NB4 (cell line): ENCODE data around the gene RBM34.

Source experiments
- DNase-seq: peaks from one replicate; pipeline ENCODE4 v3.0.0; 2010; ENCODE audit warnings: low read depth
- H3K4me3 ChIP-seq: one replicate; pipeline ENCODE4 v1.5.1; 2011; ENCODE audit warnings: mild to moderate bottlenecking, low read depth, low read length, moderate library complexity
- MYC ChIP-seq: IDR thresholded peaks from 2 replicates; pipeline ENCODE4 v1.6.1; 2011; ENCODE audit warnings: low read depth, low read length
- POLR2A ChIP-seq: IDR thresholded peaks from 2 replicates; pipeline ENCODE4 v1.6.1; 2011; ENCODE audit warnings: mild to moderate bottlenecking; ENCODE audit not compliant: insufficient read length; ENCODE audit errors: extremely low read depth
- TF ChIP-seq, protein P1 (sequence below): IDR thresholded peaks from 2 replicates; pipeline ENCODE4 v1.6.1; 2011; ENCODE audit warnings: low read depth, low read length
- TF ChIP-seq, protein P2 (sequence below): IDR thresholded peaks from one replicate; pipeline ENCODE4 v1.5.1; 2012; ENCODE audit warnings: low read depth, low read length

Gene RBM34

DNA sequence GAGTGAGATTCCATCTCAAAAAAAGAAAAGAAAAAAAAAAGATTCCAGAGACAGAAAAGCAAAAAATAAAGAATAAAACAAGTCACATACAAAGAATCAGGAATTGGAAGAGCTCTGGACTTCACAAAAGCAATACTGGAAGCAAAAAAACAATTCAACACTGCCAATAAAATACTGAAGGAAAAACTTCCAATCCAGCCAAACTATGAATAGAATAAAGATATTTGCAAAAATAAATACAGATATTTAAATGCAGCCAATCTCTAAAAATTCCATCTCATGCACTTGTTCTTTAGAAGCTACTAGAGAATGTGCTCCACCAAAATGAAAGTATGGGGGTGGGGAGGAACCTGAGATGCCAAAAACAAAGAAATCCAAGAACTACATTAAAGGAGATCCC lies 29.4 kb upstream of the RBM34 start:
- no peak for DNase-seq
- TF ChIP-seq, protein P1, sequence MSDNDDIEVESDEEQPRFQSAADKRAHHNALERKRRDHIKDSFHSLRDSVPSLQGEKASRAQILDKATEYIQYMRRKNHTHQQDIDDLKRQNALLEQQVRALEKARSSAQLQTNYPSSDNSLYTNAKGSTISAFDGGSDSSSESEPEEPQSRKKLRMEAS = no peak
- TF ChIP-seq, protein P2, sequence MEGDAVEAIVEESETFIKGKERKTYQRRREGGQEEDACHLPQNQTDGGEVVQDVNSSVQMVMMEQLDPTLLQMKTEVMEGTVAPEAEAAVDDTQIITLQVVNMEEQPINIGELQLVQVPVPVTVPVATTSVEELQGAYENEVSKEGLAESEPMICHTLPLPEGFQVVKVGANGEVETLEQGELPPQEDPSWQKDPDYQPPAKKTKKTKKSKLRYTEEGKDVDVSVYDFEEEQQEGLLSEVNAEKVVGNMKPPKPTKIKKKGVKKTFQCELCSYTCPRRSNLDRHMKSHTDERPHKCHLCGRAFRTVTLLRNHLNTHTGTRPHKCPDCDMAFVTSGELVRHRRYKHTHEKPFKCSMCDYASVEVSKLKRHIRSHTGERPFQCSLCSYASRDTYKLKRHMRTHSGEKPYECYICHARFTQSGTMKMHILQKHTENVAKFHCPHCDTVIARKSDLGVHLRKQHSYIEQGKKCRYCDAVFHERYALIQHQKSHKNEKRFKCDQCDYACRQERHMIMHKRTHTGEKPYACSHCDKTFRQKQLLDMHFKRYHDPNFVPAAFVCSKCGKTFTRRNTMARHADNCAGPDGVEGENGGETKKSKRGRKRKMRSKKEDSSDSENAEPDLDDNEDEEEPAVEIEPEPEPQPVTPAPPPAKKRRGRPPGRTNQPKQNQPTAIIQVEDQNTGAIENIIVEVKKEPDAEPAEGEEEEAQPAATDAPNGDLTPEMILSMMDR = no peak
- TF ChIP-seq POLR2A = no peak
- no peak for TF ChIP-seq MYC

DNA sequence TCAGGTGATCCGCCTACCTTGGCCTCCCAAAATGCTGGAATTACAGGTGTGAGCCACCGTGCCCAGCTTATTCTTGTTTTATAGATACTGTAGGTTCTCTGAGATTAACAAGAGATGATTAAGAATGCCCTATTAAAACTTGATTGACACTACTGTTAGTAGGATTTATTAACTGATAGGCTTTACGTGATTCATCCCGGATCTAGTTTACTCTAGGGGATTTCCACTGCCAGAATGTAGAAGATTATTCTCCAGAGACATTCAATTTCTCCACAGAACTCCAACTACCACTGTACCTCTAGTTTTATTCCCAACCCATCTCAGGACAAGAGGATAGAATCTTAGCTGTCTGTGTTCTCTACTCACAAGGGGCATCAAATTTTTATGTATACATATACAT lies 26.3 kb upstream of the RBM34 start:
- DNase-seq = no peak
- H3K4me3 ChIP-seq = no peak overlapping the region
- TF ChIP-seq, protein P2 = no peak
- TF ChIP-seq, protein P1 = no peak
- TF ChIP-seq POLR2A (no peak), MYC (no peak)

More for the DNA sequence above, 29.4 kb upstream of the RBM34 start:
- no peak overlapping the region for H3K4me3 ChIP-seq

DNA sequence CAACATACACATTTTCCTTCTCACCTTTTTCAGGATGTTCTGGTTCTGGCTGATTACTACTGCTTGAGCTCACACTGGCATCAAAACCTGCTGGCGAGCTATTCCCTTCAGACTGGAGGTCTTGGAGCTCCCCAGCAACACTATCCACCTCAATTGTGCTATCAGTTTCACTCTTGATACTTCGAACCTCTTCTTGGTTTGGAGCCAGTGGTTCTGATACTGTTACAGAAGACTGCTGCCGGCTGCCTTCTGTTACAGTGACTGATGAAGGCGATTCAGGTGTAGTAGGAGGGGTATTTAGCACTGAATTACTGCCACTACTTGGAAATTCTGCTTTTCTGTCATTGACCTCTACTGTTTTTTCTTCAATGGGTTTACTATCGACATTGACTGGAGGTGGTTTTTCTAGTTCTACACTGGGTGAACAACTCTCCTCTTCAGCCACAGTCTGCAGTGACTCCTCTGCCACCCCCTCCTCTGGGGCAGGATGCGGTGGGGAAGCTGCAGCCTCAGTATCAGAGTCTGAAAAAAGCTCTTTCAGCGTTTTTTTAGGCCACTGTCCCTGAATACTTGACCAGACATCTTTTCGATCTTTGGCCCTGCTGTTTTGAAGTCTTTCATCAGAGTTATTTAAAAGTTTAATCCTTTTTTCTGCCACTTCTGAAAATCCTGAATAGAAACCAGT lies 20.7 kb upstream of the RBM34 start:
- H3K4me3 ChIP-seq = no peak overlapping the region
- no peak for TF ChIP-seq MYC
- TF ChIP-seq POLR2A = no peak
- TF ChIP-seq, protein P2 = no peak
- TF ChIP-seq, protein P1 = no peak
- DNase-seq = no peak

DNA sequence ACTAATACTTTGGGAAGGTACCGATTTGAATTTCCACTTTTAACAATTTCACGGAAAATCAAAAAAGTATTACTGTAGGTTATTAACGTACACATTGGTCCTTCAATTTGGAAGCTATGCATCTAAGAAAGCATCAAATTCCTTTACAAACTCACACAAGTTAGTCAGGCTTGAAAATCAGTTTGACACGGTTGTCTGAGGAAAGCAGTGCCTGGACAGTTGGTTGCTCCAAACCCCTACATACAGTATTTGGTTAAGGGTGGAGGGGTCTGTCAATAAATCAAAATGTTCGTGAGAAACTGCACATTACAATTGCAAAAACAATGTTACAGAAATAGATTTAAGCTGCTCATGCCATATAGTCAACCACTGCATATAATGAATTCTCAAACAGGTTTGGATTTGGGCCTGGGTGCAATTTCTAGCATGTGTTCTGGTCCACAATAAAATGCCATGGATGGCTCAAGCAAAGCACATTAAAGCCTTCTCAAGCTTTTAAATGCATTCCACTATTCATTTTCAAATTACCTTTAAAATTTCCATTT lies 19.9 kb upstream of the RBM34 start:
- H3K4me3 ChIP-seq = no peak overlapping the region
- TF ChIP-seq, protein P2 = no peak
- TF ChIP-seq MYC = no peak
- TF ChIP-seq, protein P1 = no peak
- no peak for TF ChIP-seq POLR2A
- DNase-seq = no peak

DNA sequence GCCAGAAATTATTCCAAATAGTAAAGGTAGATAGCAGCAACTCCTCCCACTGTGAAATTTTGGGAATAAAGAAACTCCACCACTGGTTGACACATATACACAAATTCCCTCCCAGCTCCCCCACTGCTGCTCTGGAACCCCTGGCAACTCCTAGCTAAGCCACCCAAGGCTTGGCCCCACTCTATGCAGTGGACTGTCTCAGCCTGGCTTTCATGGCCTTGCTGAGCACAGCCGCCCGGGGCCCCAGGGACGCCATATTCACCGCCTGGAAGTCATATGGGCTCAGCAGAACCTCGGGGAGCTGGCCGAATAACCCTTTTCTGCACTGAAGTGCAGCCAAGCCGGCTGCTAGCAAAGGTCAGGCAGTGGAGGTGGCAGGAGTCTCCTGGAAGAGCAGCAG lies 15.4 kb upstream of the RBM34 start:
- TF ChIP-seq, protein P2 = no peak
- TF ChIP-seq, protein P1 = no peak
- TF ChIP-seq MYC (no peak), POLR2A (no peak)
- no peak for DNase-seq
- no peak overlapping the region for H3K4me3 ChIP-seq
